SJCRH30 (cell line): Measurements from ENCODE around the gene MGLL. TPM values are rescaled to one million over a fixed set of nuclear protein-coding genes. Genes with fewer than 3 reads are reported as not detected.

Source experiments
- DNase-seq, 2 experiments: peaks; one replicate each; pipeline ENCODE4 v3.0.0-alpha.2; 2015 to 2020
- H3K27ac ChIP-seq: fragments of 250-450 bp; sonication (Bioruptor Pico); 2 replicates; pipeline ENCODE4 v1.5.1; 2020; ENCODE audit warnings: mild to moderate bottlenecking, moderate library complexity
- H3K27me3 ChIP-seq: fragments of 250-450 bp; sonication (Bioruptor Pico); 2 replicates; pipeline ENCODE4 v1.5.1; 2020; ENCODE audit warnings: mild to moderate bottlenecking, moderate library complexity
- H3K36me3 ChIP-seq: fragments of 250-450 bp; sonication (Bioruptor Pico); 2 replicates; pipeline ENCODE4 v1.5.1; 2020; ENCODE audit warnings: mild to moderate bottlenecking, moderate library complexity
- H3K4me1 ChIP-seq: fragments of 250-450 bp; sonication (Bioruptor Pico); 2 replicates; pipeline ENCODE4 v1.5.1; 2020; ENCODE audit warnings: mild to moderate bottlenecking, moderate library complexity
- H3K4me3 ChIP-seq: fragments of 250-450 bp; sonication (Bioruptor Pico); 2 replicates; pipeline ENCODE4 v1.5.1; 2020; ENCODE audit warnings: mild to moderate bottlenecking, moderate library complexity
- H3K9me3 ChIP-seq: fragments of 250-450 bp; sonication (Bioruptor Pico); replicated peaks from 2 replicates; pipeline ENCODE4 v1.5.1; 2020; ENCODE audit warnings: mild to moderate bottlenecking, moderate library complexity
- total RNA-seq: library from RNA; depleted of rRNA; stranded (reverse); fragments of >200 nt; shearing (Covaris generic); gene quantifications from 2 replicates; pipeline ENCODE4 v1.2.3, GENCODE V29; 2014

The MGLL gene
- total RNA-seq, 1 experiment from 2014 or later = 41.7 TPM

DNA sequence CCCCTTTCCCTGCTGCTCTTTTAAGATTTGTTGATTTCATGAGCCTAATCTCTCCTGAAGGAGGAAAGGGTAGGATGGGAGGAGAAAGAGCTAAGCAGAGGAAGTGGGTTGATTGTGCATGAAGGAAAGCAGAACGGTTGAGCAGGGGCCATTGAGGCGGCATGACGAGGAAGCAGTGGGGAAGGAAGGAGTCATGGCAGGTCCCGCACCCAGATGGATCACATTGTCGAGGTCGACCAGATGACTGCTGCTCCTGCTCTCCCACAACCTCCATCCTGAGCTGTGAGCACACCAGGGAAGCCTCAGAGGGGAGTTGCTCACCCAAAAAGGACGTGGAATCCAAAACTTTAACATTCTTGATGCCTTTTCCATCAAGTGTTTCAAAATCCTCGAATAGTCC lies 106.8 kb downstream of the MGLL start:
- Histone ChIP-seq H3K27ac (no peak overlapping the region), H3K4me1 (no peaks in the 10 kb centered on the region)

DNA sequence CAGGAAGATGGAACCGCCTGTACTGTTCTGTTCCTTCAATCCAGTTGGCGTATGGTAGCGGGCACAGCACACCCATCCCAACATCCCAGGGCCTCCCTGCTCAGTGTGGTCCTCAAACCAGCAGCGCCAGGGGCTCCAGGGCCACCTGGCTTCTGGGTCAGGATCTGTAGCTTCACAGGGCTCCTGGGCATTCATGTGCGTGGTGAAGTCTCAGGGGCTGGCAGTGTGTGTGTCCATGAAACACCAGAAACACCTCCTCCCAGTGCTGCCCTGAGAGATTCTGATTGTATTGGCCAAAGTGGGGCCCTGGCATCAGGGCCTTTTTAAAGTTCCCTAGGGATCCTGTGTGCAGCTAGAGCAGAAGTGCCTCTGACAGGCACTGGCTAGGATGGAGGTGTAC lies 107.4 kb downstream of the MGLL start:
- Histone ChIP-seq H3K27me3 (no peaks in the 10 kb centered on the region), H3K36me3 (0 out of 2 replicates have a peak, but pooled peaks cover 3% of the 10 kb centered on the region), H3K27ac (no peak overlapping the region), H3K4me3 (no peak overlapping the region), H3K4me1 (no peaks in the 10 kb centered on the region), H3K9me3 (no peaks in the 10 kb centered on the region)
- DNase-seq = no peak

More for the DNA sequence above, 106.8 kb downstream of the MGLL start:
- Histone ChIP-seq H3K27me3 (no peaks in the 10 kb centered on the region), H3K36me3 (peaks cover 3% of the 10 kb centered on the region; the same call in 1 of the 2 replicates), H3K4me3 (no peak overlapping the region), H3K9me3 (no peaks in the 10 kb centered on the region)
- DNase-seq = no peak

GRCh38 chr3:127714125-127714571 lies 108.2 kb downstream of the MGLL start:
- Histone ChIP-seq H3K36me3 (0 out of 2 replicates have a peak, but pooled peaks cover 3% of the 10 kb centered on the region), H3K27me3 (no peaks in the 10 kb centered on the region), H3K4me1 (no peaks in the 10 kb centered on the region), H3K27ac (no peak overlapping the region), H3K9me3 (no peaks in the 10 kb centered on the region), H3K4me3 (no peak overlapping the region)
- DNase-seq = no peak

DNA sequence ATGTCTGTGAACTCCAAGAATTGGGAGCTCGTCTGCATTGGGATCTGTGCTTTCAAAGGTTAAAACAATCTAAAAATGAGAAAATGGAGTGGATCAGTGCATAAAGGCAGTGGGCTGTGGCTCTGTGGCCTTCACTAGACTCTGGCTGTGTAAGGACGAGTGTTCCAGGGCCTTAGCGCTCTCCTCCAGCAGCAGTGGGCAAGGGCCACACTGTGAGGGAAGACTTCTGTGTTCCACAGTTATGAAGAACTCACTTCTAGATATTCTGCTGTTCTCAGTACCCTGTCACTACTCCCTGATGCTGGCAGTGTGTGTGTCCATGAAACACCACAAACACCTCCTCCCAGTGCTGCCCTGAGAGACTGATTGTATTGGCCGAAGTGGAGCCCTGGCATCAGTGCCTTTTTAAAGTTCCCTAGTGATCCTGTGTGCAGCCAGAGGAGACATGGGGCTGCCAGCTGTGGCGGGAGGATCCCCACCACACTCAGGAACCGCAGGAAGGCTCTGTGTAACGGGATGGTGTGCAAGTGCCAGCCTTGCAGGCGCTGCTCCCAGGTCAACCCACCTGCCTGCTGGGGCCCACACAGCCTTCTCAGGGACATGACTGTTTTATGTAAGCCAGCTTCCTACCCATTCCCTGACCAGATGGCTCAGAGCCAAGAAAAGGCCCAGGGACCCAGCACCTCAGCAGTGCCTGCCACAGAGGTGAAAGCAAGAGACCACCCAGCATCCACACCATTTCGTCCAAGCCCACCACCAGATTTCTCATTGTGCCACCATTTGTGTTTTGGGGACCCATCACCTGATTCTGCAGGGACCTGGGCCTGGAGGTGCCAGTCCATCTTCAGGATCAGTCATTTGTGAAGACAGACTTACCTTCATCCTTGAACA lies 109.2 kb downstream of the MGLL start:
- Histone ChIP-seq H3K4me3 (no peak overlapping the region), H3K27me3 (no peaks in the 10 kb centered on the region), H3K9me3 (no peaks in the 10 kb centered on the region), H3K4me1 (no peaks in the 10 kb centered on the region), H3K27ac (no peak overlapping the region), H3K36me3 (0 out of 2 replicates have a peak, but pooled peaks cover 3% of the 10 kb centered on the region)
- DNase-seq = no peak

GRCh38 chr3:127712461-127712860 lies 109.9 kb downstream of the MGLL start:
- H3K9me3 ChIP-seq = no peaks in the 10 kb centered on the region
- DNase-seq = no peak
- no peaks in the 10 kb centered on the region for H3K27me3 ChIP-seq
- H3K4me3 ChIP-seq = no peak overlapping the region
- H3K27ac ChIP-seq = no peak overlapping the region
- 0 out of 2 replicates have a peak, but pooled peaks cover 3% of the 10 kb centered on the region for H3K36me3 ChIP-seq
- H3K4me1 ChIP-seq = no peaks in the 10 kb centered on the region

DNA sequence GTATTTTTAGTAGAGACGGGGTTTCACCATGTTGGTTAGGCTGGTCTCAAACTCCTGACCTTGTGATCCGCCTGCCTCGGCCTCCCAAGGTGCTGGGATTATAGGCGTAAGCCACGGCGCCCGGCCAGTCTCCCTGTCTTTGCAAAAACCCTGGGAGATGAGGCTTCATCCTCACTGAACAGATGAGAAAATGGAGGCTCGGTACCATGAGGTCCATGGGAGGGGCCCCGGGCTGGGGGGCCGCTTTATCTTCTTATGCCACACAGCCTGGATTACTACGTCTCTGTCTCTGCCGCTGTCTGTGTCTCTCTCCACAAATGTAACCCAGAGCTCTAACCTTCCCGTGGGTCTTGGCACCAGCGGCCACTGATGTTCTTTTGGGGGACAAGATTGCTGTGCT lies 110.4 kb downstream of the MGLL start:
- Histone ChIP-seq H3K4me1 (no peaks in the 10 kb centered on the region), H3K4me3 (no peak overlapping the region), H3K27me3 (no peaks in the 10 kb centered on the region), H3K9me3 (no peaks in the 10 kb centered on the region), H3K27ac (no peak overlapping the region), H3K36me3 (0 out of 2 replicates have a peak, but pooled peaks cover 3% of the 10 kb centered on the region)
- DNase-seq = no peak

GRCh38 chr3:127711021-127711695 lies 111.2 kb downstream of the MGLL start:
- no peak overlapping the region for H3K27ac ChIP-seq
- DNase-seq = no peak
- no peak overlapping the region for H3K4me3 ChIP-seq
- no peaks in the 10 kb centered on the region for H3K4me1 ChIP-seq
- H3K9me3 ChIP-seq = no peaks in the 10 kb centered on the region
- 0 out of 2 replicates have a peak, but pooled peaks cover 3% of the 10 kb centered on the region for H3K36me3 ChIP-seq
- no peaks in the 10 kb centered on the region for H3K27me3 ChIP-seq

GRCh38 chr3:127710155-127710941 lies 112.0 kb downstream of the MGLL start:
- no peak overlapping the region for H3K27ac ChIP-seq
- no peaks in the 10 kb centered on the region for H3K9me3 ChIP-seq
- 0 out of 2 replicates have a peak, but pooled peaks cover 2% of the 10 kb centered on the region for H3K36me3 ChIP-seq
- H3K4me1 ChIP-seq = no peaks in the 10 kb centered on the region
- H3K4me3 ChIP-seq = no peak overlapping the region
- DNase-seq = no peak
- H3K27me3 ChIP-seq = no peaks in the 10 kb centered on the region

DNA sequence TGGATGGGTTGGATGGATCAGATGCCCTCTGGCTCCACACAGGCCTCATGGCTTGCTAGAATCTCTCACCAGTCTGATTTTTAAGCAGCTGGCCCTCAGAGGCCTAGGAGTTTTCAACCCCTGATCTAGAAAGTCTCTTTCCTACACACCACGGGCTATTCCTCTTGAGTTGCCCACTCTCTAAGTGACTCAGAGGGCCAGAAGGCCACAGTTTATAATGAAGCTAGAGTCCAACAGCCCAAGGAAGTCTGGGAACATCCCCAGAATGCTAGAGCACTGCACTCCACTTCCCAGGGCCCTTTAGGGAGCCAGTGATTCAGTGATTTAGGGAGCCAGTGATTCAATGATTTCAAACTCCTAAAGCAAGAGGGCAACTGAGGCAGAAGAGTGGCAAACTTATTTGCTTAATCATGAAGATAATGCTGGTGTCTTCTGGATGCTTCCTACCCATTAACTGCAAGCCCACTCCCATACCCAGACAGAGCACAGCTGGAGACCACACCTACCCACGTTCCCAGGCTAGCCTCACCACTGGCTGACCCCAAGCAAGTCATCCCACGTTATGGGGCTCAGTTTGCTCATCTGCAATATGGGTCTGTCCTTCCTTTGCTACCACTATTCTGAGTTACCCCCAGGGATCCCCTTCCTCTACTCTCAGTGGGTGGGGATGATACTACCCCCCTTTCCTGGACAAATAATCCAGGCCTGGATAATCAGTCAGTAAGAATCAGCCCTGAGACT lies 112.8 kb downstream of the MGLL start:
- 0 out of 2 replicates have a peak, but pooled peaks cover 7% of the 10 kb centered on the region for H3K36me3 ChIP-seq
- no peaks in the 10 kb centered on the region for H3K27me3 ChIP-seq
- no peak overlapping the region for H3K27ac ChIP-seq
- no peaks in the 10 kb centered on the region for H3K4me1 ChIP-seq
- no peak for DNase-seq
- no peaks in the 10 kb centered on the region for H3K9me3 ChIP-seq
- no peak overlapping the region for H3K4me3 ChIP-seq

DNA sequence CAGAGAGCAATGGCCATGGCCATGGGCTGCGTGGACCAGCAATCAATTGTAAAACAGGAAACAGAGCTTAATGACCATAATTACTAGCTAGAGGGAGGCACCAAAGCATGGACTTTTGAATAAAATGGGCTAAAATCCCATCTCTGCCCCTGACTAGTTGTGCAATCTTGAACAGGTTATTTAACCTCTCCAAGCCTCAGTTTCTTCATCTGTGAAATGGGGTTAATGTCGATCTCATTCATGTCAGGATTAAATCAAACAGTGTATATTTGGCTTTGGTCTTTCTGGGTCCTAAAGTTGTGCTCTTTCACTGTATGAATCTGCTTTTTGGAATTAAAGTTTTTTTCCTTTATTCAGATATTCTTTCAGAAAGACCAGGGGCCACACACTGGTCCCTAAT lies 113.5 kb downstream of the MGLL start:
- 0 out of 2 replicates have a peak, but pooled peaks cover 7% of the 10 kb centered on the region for H3K36me3 ChIP-seq
- no peak overlapping the region for H3K4me3 ChIP-seq
- H3K9me3 ChIP-seq = no peaks in the 10 kb centered on the region
- no peak for DNase-seq
- H3K27me3 ChIP-seq = no peaks in the 10 kb centered on the region
- no peaks in the 10 kb centered on the region for H3K4me1 ChIP-seq
- H3K27ac ChIP-seq = no peak overlapping the region

DNA sequence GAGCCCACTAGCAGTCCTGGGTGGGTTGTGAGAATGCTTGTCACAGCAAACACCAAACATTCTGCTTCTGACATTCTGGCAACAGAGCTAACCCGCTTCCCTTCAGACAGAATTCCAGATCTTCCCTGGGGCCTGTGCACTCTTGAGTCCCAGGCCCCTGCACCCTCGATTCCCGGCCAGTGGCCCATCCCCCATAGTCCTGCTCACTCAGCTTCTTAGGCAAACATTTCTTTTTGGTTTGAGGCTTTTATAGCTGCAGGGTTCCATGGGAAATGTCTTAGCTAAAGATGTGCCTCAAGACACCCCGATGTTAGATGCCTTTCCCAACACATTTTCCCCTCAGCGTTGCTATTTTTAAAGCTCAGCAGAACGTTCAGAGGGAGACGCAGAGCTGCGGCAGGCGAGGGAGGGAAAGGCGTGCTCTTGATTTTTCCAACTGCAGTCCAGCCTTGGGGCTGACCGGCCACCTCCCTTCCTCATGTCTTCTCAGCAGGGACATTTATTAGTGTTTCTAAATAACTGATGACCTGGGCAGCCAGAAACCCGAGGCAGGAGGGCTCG lies 114.4 kb downstream of the MGLL start:
- no peak for DNase-seq
- Histone ChIP-seq H3K36me3 (peaks cover 10% of the 10 kb centered on the region; the same call in 1 of the 2 replicates), H3K9me3 (no peaks in the 10 kb centered on the region), H3K27ac (no peak overlapping the region), H3K4me3 (no peak overlapping the region), H3K27me3 (no peaks in the 10 kb centered on the region), H3K4me1 (no peaks in the 10 kb centered on the region)

DNA sequence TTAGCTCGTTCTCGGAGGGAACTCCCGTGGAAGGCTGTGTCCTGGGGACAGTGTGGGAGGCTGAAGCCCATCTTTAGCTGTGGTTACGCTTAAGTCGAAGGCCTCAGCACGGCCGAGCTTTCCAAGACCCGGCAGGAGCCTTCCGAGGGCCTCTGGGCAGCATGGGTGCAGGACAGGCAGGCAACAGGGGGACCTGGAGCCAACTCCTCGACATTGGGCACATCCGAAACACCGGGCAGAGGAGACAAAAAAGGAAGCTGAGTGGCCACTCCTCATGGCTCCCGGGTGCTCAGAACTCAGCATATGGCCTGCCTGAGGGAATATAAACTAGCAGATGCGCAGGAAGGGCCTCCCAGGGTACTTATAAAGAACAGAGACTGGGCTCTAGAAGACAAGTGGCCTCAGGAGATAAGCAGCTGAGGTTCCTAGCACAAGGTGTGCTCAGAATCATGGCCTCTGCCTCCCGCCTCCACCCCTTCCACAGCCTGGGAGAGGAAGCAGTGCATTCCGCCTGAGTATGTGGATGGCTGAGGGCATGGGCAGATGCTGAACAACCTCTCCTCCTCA lies 115.4 kb downstream of the MGLL start:
- no peak for DNase-seq
- H3K4me3 ChIP-seq = no peak overlapping the region
- H3K4me1 ChIP-seq = no peaks in the 10 kb centered on the region
- peaks cover 10% of the 10 kb centered on the region; the same call in 1 of the 2 replicates for H3K36me3 ChIP-seq
- H3K27ac ChIP-seq = no peak overlapping the region
- H3K27me3 ChIP-seq = no peaks in the 10 kb centered on the region
- no peaks in the 10 kb centered on the region for H3K9me3 ChIP-seq

- Histone ChIP-seq H3K4me1 (no peaks in the 10 kb centered on the region), H3K27me3 (no peaks in the 10 kb centered on the region), H3K36me3 (peaks cover 10% of the 10 kb centered on the region; the same call in 1 of the 2 replicates), H3K4me3 (no peak overlapping the region), H3K27ac (no peak overlapping the region), H3K9me3 (no peaks in the 10 kb centered on the region)
- DNase-seq = no peak
Measured at GRCh38 chr3:127706312-127706711, 116.0 kb downstream of the MGLL start.
